Effector memory CD8-positive, alpha-beta T cell (primary cell): ENCODE data around the gene NRAP.

Experiments
- ATAC-seq: fragments of 150-1000 bp; cut with Tn5 transposase; replicated peaks from 2 replicates; pipeline ENCODE4 v1.10.0; 2021; ENCODE audit warnings: mild to moderate bottlenecking, moderate library complexity
- DNase-seq, 3 experiments: peaks; one replicate each; pipeline ENCODE4 v3.0.0; 2021
- H3K27ac Mint-ChIP-seq, 2 donors: one replicate each; pipeline ENCODE4 v1.8.0; 2022; ENCODE audit warnings: mild to moderate bottlenecking in 2 of 2, mixed read lengths in 2 of 2, moderate library complexity in 2 of 2
- H3K27me3 Mint-ChIP-seq, 2 donors: one replicate each; pipeline ENCODE4 v1.8.0; 2022; ENCODE audit warnings: mixed read lengths in 2 of 2
- H3K36me3 Mint-ChIP-seq: one replicate; pipeline ENCODE4 v1.8.0; 2022; ENCODE audit warnings: mild to moderate bottlenecking, moderate library complexity, mixed read lengths; ENCODE audit not compliant: insufficient read depth
- H3K4me1 Mint-ChIP-seq, 2 donors: one replicate each; pipeline ENCODE4 v1.8.0; 2022; ENCODE audit warnings: low read depth in 2 of 2, mixed read lengths in 2 of 2
- H3K4me3 Mint-ChIP-seq, 2 donors: one replicate each; pipeline ENCODE4 v1.8.0; 2022; ENCODE audit warnings: mild to moderate bottlenecking in 2 of 2, mixed read lengths in 2 of 2, moderate library complexity in 2 of 2
- H3K9me3 Mint-ChIP-seq, 2 donors: one replicate each; pipeline ENCODE4 v1.8.0; 2022; ENCODE audit warnings: mixed read lengths in 2 of 2

NRAP gene

DNA sequence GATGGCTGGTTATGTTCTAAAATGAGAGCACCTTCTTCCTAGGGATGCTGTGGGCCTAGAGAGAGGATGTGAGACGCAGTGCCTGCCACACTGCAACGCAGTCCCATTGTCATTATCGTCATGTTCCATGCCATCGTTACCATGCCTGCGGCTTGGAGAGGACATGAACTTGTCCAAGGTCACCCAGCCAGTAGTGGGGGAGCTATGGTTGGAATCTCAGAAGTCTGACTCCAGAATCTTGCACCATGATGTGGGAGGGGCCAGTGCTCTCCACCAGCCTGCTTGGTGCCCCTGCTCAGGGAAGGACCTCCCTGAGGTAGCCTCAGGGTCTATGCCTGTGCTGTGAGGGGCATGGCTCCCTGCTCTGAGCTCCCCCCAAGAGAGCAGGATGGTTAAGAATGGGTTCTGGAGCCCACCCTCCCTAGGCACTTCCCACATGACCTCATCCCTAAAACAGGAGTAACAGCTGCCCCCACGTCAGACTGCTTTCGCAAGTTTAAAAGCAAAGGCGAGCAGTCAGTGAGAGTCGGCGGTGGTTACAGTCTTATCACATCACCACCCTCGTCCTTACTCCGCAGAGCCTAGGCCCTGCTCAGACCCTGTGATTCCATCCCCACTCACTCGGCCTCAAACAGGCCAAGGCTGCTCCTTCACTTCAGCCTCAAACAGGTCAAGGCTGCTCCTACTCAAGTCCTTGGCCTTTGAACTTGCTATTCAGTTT is 60.6 kb downstream of the NRAP start:
- no peak for DNase-seq
- Mint-ChIP-seq H3K27ac (no peak overlapping the region), H3K4me3 (no peak overlapping the region), H3K9me3 (no peaks in the 10 kb centered on the region), H3K36me3 (no peaks in the 10 kb centered on the region), H3K27me3 (peaks cover 23 to 63% of the 10 kb centered on the region in 2 donors), H3K4me1 (no peaks in the 10 kb centered on the region)
- no peak for ATAC-seq

DNA sequence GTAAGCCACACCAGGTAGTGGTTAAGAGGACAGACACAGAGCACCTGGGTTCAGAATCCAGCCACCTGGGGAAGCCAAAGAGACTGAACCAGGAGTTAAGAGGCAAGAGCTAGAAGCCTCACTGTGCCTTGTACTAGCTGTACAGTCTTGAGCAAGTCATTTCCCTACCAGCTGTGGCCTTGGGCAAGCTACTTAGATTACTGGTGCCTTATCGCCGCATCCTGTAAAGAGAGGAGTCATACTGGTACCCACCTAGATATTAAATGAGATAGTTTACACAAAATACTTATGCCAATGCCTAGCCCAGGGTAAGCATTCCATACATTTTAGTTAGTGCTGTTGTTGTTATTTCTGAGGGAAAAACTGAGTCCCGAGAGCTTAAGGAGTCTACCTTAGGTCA is 63.3 kb downstream of the NRAP start:
- ATAC-seq (no peak), DNase-seq (no peak)
- Mint-ChIP-seq H3K4me1 (no peaks in the 10 kb centered on the region), H3K27me3 (peaks cover 19 to 65% of the 10 kb centered on the region in 2 donors), H3K9me3 (no peaks in the 10 kb centered on the region), H3K4me3 (no peak overlapping the region), H3K36me3 (no peaks in the 10 kb centered on the region), H3K27ac (no peak overlapping the region)

DNA sequence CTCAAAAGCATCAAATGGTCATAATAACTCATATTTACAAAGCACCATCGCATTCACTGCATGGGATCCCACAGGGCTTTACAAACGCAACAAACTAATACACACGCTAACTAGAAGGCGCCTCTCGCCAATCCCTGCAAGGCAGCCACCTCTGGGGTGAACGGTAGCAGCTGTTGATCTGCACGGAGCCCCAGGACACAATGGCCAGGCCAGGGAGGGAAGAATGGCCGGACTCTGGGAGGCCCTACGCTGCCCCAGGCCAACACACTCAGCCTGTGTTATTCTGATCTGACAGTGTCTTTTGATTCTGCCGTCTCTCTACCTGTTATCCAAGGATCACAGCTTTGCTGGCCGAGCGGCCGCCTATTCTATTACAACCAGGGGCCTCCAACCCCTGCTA is 69.2 kb downstream of the NRAP start:
- Mint-ChIP-seq H3K4me3 (no peak overlapping the region), H3K36me3 (no peaks in the 10 kb centered on the region), H3K4me1 (peaks cover 0 to 2% of the 10 kb centered on the region in 2 donors), H3K27me3 (peaks cover 15 to 52% of the 10 kb centered on the region in 2 donors), H3K27ac (no peak overlapping the region), H3K9me3 (no peaks in the 10 kb centered on the region)
- DNase-seq (no peak), ATAC-seq (no peak)

GRCh38 chr10:113592380-113592779 is 71.5 kb downstream of the NRAP start:
- no peak for ATAC-seq
- H3K9me3 Mint-ChIP-seq = no peaks in the 10 kb centered on the region
- DNase-seq = no peak
- peaks cover 0 to 2% of the 10 kb centered on the region in 2 donors for H3K4me1 Mint-ChIP-seq
- H3K27me3 Mint-ChIP-seq = peaks cover 15 to 51% of the 10 kb centered on the region in 2 donors
- H3K27ac Mint-ChIP-seq = no peak overlapping the region
- H3K4me3 Mint-ChIP-seq = no peak overlapping the region
- H3K36me3 Mint-ChIP-seq = no peaks in the 10 kb centered on the region

GRCh38 chr10:113590581-113590980 is 73.3 kb downstream of the NRAP start:
- no peaks in the 10 kb centered on the region for H3K36me3 Mint-ChIP-seq
- DNase-seq (no peak), ATAC-seq (no peak)
- peaks cover 0 to 2% of the 10 kb centered on the region in 2 donors for H3K4me1 Mint-ChIP-seq
- no peak overlapping the region for H3K4me3 Mint-ChIP-seq
- peaks cover 7 to 43% of the 10 kb centered on the region in 2 donors for H3K27me3 Mint-ChIP-seq
- no peaks in the 10 kb centered on the region for H3K9me3 Mint-ChIP-seq
- no peak overlapping the region for H3K27ac Mint-ChIP-seq

GRCh38 chr10:113589201-113589770 is 74.6 kb downstream of the NRAP start:
- Mint-ChIP-seq H3K27ac (no peak overlapping the region), H3K27me3 (peaks cover 8 to 36% of the 10 kb centered on the region in 2 donors), H3K4me3 (no peak overlapping the region), H3K36me3 (no peaks in the 10 kb centered on the region), H3K4me1 (peaks cover 0 to 2% of the 10 kb centered on the region in 2 donors), H3K9me3 (no peaks in the 10 kb centered on the region)
- ATAC-seq (no peak), DNase-seq (no peak)

DNA sequence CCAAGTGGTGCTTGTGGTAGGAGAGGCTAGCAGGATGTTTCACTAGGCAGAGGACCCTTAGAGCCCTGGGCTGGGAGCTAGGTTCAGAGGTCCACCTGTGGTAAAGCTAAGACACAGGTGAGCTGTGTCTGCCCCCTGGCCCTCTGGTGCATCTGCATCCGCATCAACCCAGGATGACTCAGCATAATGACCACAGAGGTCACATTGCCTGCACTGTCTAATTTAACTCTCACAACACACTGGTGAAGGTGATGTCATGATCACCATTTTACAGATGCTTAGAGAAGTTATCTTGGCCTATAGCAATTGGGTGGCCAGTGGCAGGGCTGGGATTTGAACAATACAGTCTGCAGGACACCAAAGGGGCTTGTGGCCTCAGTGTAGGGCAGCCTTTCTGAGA is 77.9 kb downstream of the NRAP start:
- Mint-ChIP-seq H3K36me3 (no peaks in the 10 kb centered on the region), H3K27me3 (peaks cover 12 to 48% of the 10 kb centered on the region in 2 donors), H3K4me3 (no peak overlapping the region), H3K27ac (no peak overlapping the region), H3K9me3 (no peaks in the 10 kb centered on the region), H3K4me1 (no peaks in the 10 kb centered on the region)
- DNase-seq (no peak), ATAC-seq (no peak)

GRCh38 chr10:113583571-113583970 is 80.3 kb downstream of the NRAP start:
- H3K9me3 Mint-ChIP-seq = no peaks in the 10 kb centered on the region
- no peak overlapping the region for H3K4me3 Mint-ChIP-seq
- no peaks in the 10 kb centered on the region for H3K36me3 Mint-ChIP-seq
- ATAC-seq (no peak), DNase-seq (no peak)
- H3K4me1 Mint-ChIP-seq = no peaks in the 10 kb centered on the region
- no peak overlapping the region for H3K27ac Mint-ChIP-seq
- H3K27me3 Mint-ChIP-seq = peaks cover 14 to 53% of the 10 kb centered on the region in 2 donors

DNA sequence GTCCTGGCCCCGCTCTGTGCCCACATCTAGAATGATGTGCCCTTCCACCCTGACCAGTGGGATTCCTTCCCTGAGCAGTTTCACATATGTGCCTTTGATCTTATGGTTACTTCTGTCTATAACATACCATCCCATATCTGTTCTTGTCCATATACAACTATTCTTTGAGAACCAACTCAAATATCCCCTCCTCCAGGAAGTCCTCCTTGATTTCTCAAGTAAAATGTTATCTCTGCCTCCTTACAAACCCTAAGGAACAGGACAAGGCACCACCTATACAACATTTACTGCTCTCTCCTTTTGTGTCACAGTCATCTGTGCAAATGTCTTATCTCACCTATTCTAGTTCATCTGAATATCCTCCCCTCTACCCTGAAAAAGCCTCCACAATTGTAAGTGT is 82.7 kb downstream of the NRAP start:
- Mint-ChIP-seq H3K36me3 (no peaks in the 10 kb centered on the region), H3K27me3 (peaks cover 25 to 57% of the 10 kb centered on the region in 2 donors), H3K27ac (no peak overlapping the region), H3K9me3 (no peaks in the 10 kb centered on the region), H3K4me3 (no peak overlapping the region), H3K4me1 (no peaks in the 10 kb centered on the region)
- no peak for DNase-seq
- no peak for ATAC-seq

GRCh38 chr10:113578773-113579172 is 85.1 kb downstream of the NRAP start:
- Mint-ChIP-seq H3K4me1 (no peaks in the 10 kb centered on the region), H3K36me3 (no peaks in the 10 kb centered on the region), H3K27ac (no peak overlapping the region), H3K4me3 (no peak overlapping the region), H3K9me3 (no peaks in the 10 kb centered on the region), H3K27me3 (peaks cover 35 to 68% of the 10 kb centered on the region in 2 donors)
- DNase-seq = no peak
- ATAC-seq = no peak

DNA sequence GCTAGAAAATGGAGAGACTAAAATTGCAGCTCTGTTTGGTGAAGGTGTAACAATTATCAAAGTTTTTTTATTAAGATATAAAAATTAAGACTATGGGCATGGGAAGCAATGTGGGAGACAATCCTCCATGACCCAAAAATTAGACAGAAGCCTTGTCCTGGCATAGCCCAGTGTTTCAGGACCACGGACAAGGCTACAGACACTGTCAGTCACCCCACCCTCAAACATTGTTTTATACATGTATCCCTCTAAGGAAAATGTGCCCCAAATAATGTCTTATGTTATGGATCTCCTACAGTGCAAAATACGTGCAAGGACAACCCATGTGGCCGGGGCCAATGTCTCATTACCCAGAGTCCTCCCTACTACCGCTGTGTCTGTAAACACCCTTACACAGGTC is 87.0 kb downstream of the NRAP start:
- DNase-seq = no peak
- no peak for ATAC-seq
- H3K4me3 Mint-ChIP-seq = no peak overlapping the region
- peaks cover 44 to 60% of the 10 kb centered on the region in 2 donors for H3K27me3 Mint-ChIP-seq
- H3K9me3 Mint-ChIP-seq = no peaks in the 10 kb centered on the region
- H3K36me3 Mint-ChIP-seq = no peaks in the 10 kb centered on the region
- H3K27ac Mint-ChIP-seq = no peak overlapping the region
- no peaks in the 10 kb centered on the region for H3K4me1 Mint-ChIP-seq

GRCh38 chr10:113573368-113573767 is 90.5 kb downstream of the NRAP start:
- H3K27ac Mint-ChIP-seq = no peak overlapping the region
- H3K4me1 Mint-ChIP-seq = no peaks in the 10 kb centered on the region
- DNase-seq = no peak
- H3K4me3 Mint-ChIP-seq = no peak overlapping the region
- no peak for ATAC-seq
- no peaks in the 10 kb centered on the region for H3K36me3 Mint-ChIP-seq
- no peaks in the 10 kb centered on the region for H3K9me3 Mint-ChIP-seq
- peaks cover 36 to 60% of the 10 kb centered on the region in 2 donors for H3K27me3 Mint-ChIP-seq

DNA sequence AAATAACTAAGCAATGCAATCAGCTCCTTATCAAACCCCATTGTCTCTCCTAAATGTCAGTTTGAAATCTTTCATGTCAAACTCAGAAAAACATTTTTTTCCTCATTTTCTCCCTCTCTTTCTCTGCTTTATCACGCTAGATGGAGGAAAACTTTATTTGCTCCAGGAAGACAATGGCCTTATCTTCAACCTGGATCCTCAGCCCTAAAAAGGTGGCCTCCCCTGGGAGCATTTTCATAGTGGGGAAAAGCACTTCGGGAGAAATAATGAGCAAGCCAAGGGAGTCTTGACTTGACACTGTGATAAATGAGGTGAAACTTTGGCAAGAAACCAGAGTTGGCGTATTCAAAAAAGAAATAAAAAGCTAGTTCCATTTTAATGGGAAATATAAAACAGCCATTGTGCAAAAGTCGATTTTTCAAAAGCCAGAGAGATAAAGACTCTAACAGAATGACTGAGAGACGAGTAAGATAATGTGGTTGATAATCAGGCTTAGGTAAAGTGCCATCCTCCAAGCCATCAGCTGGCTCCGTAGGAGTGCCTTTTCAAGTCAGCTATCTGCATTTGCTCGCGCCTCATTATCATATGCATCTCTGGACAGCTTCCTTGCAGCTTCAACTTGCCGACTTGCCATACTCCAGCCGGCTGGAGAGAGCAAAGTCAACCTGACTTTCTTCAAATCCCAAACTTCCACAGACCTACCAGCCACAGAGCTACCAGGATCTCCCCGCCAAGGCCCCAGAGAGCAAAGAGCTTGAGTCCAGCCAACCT is 91.1 kb downstream of the NRAP start:
- no peak overlapping the region for H3K27ac Mint-ChIP-seq
- no peak for ATAC-seq
- H3K4me3 Mint-ChIP-seq = no peak overlapping the region
- no peaks in the 10 kb centered on the region for H3K36me3 Mint-ChIP-seq
- no peak for DNase-seq
- no peaks in the 10 kb centered on the region for H3K9me3 Mint-ChIP-seq
- peaks cover 32 to 62% of the 10 kb centered on the region in 2 donors for H3K27me3 Mint-ChIP-seq
- H3K4me1 Mint-ChIP-seq = no peaks in the 10 kb centered on the region

GRCh38 chr10:113569576-113569975 is 94.3 kb downstream of the NRAP start:
- H3K27ac Mint-ChIP-seq = no peak overlapping the region
- DNase-seq (no peak), ATAC-seq (no peak)
- H3K4me3 Mint-ChIP-seq = no peak overlapping the region
- no peaks in the 10 kb centered on the region for H3K4me1 Mint-ChIP-seq
- no peaks in the 10 kb centered on the region for H3K9me3 Mint-ChIP-seq
- no peaks in the 10 kb centered on the region for H3K36me3 Mint-ChIP-seq
- peaks cover 11 to 40% of the 10 kb centered on the region in 2 donors for H3K27me3 Mint-ChIP-seq
